ENCODE data around the gene TFB2M.

Gene TFB2M

GRCh38 chr1:246508897-246509688 lies 57.0 kb downstream of the TFB2M start:
- TF ChIP-seq CTCF (IDR thresholded peaks at IDR 0.05; ENCODE audit: control extremely low read depth, extremely low read depth, low read depth, missing control alignments): no peak
- DNase-seq (ENCODE audit: extremely low spot score): no peak
- POLR2A ChIA-PET: no interaction called here
- CTCF ChIA-PET: interaction anchor here (0.8 to 4.2 kb wide), 4 partner anchors 7 to 180 kb away, joined by 3 to 21 read pairs (median 5); no protein-coding TSS in a partner anchor

GRCh38 chr1:246506674-246507481 lies 59.2 kb downstream of the TFB2M start, which contains the start of gene SMYD3:
Gene SMYD3, minus strand, starts transcription at chr1:246507279.
- peak; percentile 23 for TF ChIP-seq CTCF (IDR thresholded peaks at IDR 0.05; ENCODE audit: control extremely low read depth, extremely low read depth, low read depth, missing control alignments)
- ChIA-PET POLR2A (interaction anchor here (0.6 kb wide), 1 partner anchor 12 kb away, joined by 6 read pairs; no protein-coding TSS in a partner anchor), CTCF (interaction anchor here (1.0 to 4.2 kb wide), 6 partner anchors 9 to 1354 kb away, joined by 3 to 21 read pairs (median 6); partner anchors contain the start of gene SCCPDH)
- peak; percentile 94 for DNase-seq (ENCODE audit: extremely low spot score)

GRCh38 chr1:246506367-246506673 lies 59.7 kb downstream of the TFB2M start:
- DNase-seq (ENCODE audit: extremely low spot score): no peak
- no peak for TF ChIP-seq CTCF (IDR thresholded peaks at IDR 0.05; ENCODE audit: control extremely low read depth, extremely low read depth, low read depth, missing control alignments)
- POLR2A ChIA-PET: no interaction called here
- CTCF ChIA-PET: interaction anchor here (1.2 to 4.2 kb wide), 7 partner anchors 8 to 243 kb away, joined by 4 to 21 read pairs (median 6); partner anchors contain the start of gene SCCPDH

GRCh38 chr1:246503341-246503740 lies 62.7 kb downstream of the TFB2M start:
- DNase-seq (ENCODE audit: extremely low spot score): no peak
- ChIA-PET POLR2A (no interaction called here), CTCF (interaction anchor here (1.2 to 1.4 kb wide), 2 partner anchors 10 to 468 kb away, joined by 3 read pairs; no protein-coding TSS in a partner anchor)
- no peak for TF ChIP-seq CTCF (IDR thresholded peaks at IDR 0.05; ENCODE audit: control extremely low read depth, extremely low read depth, low read depth, missing control alignments)

GRCh38 chr1:246497331-246497915 lies 68.6 kb downstream of the TFB2M start:
- TF ChIP-seq CTCF (IDR thresholded peaks at IDR 0.05; ENCODE audit: control extremely low read depth, extremely low read depth, low read depth, missing control alignments): peak; percentile 63
- ChIA-PET CTCF (interaction anchor here (0.5 to 2.0 kb wide), 27 partner anchors 8 to 1344 kb away, joined by 3 to 7 read pairs (median 4); partner anchors contain the start of gene SMYD3), POLR2A (interaction anchor here (0.7 kb wide), 1 partner anchor 93 kb away, joined by 3 read pairs; no protein-coding TSS in a partner anchor)
- peak; percentile 72 for DNase-seq (ENCODE audit: extremely low spot score)

Measured in GM10248 (cell line).